Naive thymus-derived CD4-positive, alpha-beta T cell (primary cell): ENCODE data around the gene EDEM1. TPM values are rescaled to one million over a fixed set of nuclear protein-coding genes. Genes with fewer than 3 reads are reported as not detected.

ENCODE experiments used
- ATAC-seq: fragments of 150-1000 bp; cut with Tn5 transposase; 2 replicates; pipeline ENCODE4 v1.10.0; 2021; ENCODE audit warnings: mild to moderate bottlenecking, moderate library complexity
- CTCF ChIA-PET: fragments of 350-600 bp; sonication (Branson Sonifier 250); formaldehyde crosslinking; loops from one replicate; lab custom pipeline; 2021; ENCODE audit warnings: antibody characterized with exemption; lab: Charles Lee
- POLR2A ChIA-PET: fragments of 350-600 bp; sonication (Branson Sonifier 250); formaldehyde crosslinking; loops from one replicate; lab custom pipeline; 2021; ENCODE audit warnings: antibody characterized with exemption, inconsistent platforms; lab: Charles Lee
- DNase-seq, 9 donors: peaks; one replicate each; pipeline versions ENCODE4 v3.0.0 to v3.0.0-alpha.2; 2020 to 2022; ENCODE audit warnings: mixed read lengths in 1 of 9
- H3K27ac ChIP-seq: one replicate; pipeline ENCODE4 v1.7.0; 2013; ENCODE audit warnings: mild to moderate bottlenecking, low read depth, low read length, moderate library complexity
- H3K27me3 ChIP-seq, 2 donors: one replicate each; pipeline ENCODE4 v1.7.0; 2013; ENCODE audit warnings: low read length in 2 of 2, mild to moderate bottlenecking in 2 of 2, moderate library complexity in 2 of 2; ENCODE audit not compliant: control insufficient read depth in 2 of 2, insufficient read depth in 2 of 2
- H3K36me3 ChIP-seq, 3 experiments: 1 replicate in 2 of 3; 2 replicates in 1 of 3; pipeline ENCODE4 v1.7.0; 2013; ENCODE audit warnings: low read length in 3 of 3, mild to moderate bottlenecking in 3 of 3, moderate library complexity in 1 of 3; ENCODE audit not compliant: insufficient read depth in 3 of 3, control insufficient read depth in 2 of 3
- H3K4me1 ChIP-seq, 2 donors: one replicate each; pipeline ENCODE4 v1.7.0; 2013; ENCODE audit warnings: low read length in 2 of 2, mild to moderate bottlenecking in 2 of 2, moderate library complexity in 1 of 2; ENCODE audit not compliant: control insufficient read depth in 2 of 2, insufficient read depth in 2 of 2
- H3K4me3 ChIP-seq: 2 replicates; pipeline ENCODE4 v1.7.0; 2013; ENCODE audit warnings: mild to moderate bottlenecking, low read length
- H3K9me3 ChIP-seq, 3 experiments: 1 replicate in 2 of 3; 2 replicates in 1 of 3; pipeline ENCODE4 v1.7.0; 2013; ENCODE audit warnings: low read length in 3 of 3; ENCODE audit not compliant: control insufficient read depth in 2 of 3
- H3K27ac Mint-ChIP-seq, 9 donors: one replicate each; pipeline ENCODE4 v1.8.0; 2020 to 2022; ENCODE audit warnings: mixed read lengths in 9 of 9, mild to moderate bottlenecking in 8 of 9, moderate library complexity in 5 of 9, inconsistent platforms in 2 of 9
- H3K27me3 Mint-ChIP-seq, 5 donors: one replicate each; pipeline ENCODE4 v1.8.0; 2021 to 2022; ENCODE audit warnings: mixed read lengths in 5 of 5, mild to moderate bottlenecking in 1 of 5
- H3K36me3 Mint-ChIP-seq, 5 donors: one replicate each; pipeline ENCODE4 v1.8.0; 2020 to 2022; ENCODE audit warnings: mixed read lengths in 5 of 5, mild to moderate bottlenecking in 3 of 5, inconsistent platforms in 1 of 5
- H3K4me1 Mint-ChIP-seq, 7 donors: one replicate each; pipeline ENCODE4 v1.8.0; 2020 to 2022; ENCODE audit warnings: mixed read lengths in 7 of 7, mild to moderate bottlenecking in 3 of 7, inconsistent platforms in 1 of 7
- H3K4me3 Mint-ChIP-seq, 10 donors: one replicate each; pipeline ENCODE4 v1.8.0; 2020 to 2022; ENCODE audit warnings: mild to moderate bottlenecking in 10 of 10, mixed read lengths in 10 of 10, moderate library complexity in 6 of 10, inconsistent platforms in 2 of 10
- H3K9me3 Mint-ChIP-seq, 11 donors: one replicate each; pipeline ENCODE4 v1.8.0; 2020 to 2022; ENCODE audit warnings: mixed read lengths in 11 of 11, mild to moderate bottlenecking in 4 of 11, inconsistent platforms in 1 of 11, moderate library complexity in 1 of 11
- intact Hi-C, 2 donors: fragments of 100-400 bp; cut with micrococcal nuclease; formaldehyde crosslinking; loops; one replicate each; pipeline ENCODE4 v1.15.1; 2023
- polyA plus RNA-seq, 2 donors: library from polyadenylated mRNA; unstranded; fragments of 300-500 nt; fragmentation: Illumina TruSeq; gene quantifications; one replicate each; pipeline ENCODE4 v1.2.3, GENCODE V29; 2021
- total RNA-seq, 6 experiments: library from RNA in 5 of 6; stranded (reverse) in 5 of 6; gene quantifications; 1 replicate in 5 of 6; 2 replicates in 1 of 6; pipeline ENCODE4 v1.2.3 and lab custom pipeline; 2021 to 2026

The EDEM1 gene
- total and polyA plus RNA-seq, 7 experiments from 2014 or later, result 41.9 to 138 (median 107) TPM

DNA sequence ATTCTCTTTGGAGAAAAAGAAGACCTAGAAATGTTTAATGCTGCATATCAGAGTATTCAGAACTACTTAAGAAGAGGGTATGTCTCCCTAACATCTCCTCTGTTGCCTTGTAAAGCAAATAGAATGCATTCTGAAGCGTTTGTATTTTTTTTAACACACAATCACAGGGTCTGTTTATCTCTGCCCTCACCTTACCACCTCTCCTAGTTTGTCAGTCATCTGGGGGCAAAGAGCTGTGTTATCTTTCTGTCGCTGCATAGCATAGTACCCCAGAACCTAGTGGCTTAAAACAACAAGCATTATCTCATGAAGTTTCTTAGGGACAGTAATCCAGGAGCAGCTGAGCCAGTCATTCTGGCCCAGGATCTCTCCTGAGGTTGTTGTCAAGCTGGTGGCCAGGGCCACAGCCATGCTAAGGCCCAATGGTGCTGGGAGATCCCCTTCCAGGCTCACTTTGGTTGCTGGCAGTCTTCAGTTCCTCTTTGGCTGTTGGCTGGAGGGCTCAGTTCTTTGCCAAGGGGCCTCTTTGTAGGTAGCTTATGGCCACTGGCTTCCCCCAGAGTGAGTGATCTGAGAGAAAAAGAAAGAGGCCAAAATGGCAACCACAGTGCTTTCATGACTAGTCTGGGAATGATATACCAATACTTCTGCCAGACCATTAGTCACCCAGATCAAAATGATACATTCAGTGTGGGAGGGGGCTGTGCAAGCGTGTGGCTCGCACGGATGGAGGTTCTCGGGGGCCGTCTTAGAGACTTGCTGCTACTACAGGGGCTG lies 17.8 kb downstream of the EDEM1 start:
- CTCF ChIA-PET, result interaction anchor here (0.7 kb wide), 1 partner anchor 13 kb away, joined by 3 read pairs; no protein-coding TSS in a partner anchor
- ATAC-seq, result peak; percentile 27

DNA sequence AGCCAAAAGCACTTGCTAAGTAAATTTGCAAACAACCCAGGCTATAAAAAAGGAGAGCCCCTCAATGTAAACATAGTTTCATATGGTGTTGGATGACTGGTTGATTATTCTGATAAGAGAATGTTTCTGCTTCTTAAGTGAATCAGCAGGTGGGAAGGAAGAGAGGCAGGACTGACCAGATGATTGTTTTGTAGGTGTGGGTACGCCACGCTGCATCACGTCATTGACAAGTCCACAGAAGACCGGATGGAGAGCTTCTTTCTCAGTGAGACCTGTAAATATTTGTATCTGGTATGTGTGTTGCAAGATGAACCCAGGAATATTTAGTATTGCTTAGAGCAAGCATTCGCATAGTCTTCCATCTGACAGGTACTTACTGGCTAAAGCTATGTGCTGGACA lies 23.4 kb downstream of the EDEM1 start:
- Mint-ChIP-seq H3K4me1 (peaks cover 0 to 24% (median 10%) of the 10 kb centered on the region in 7 donors), H3K36me3 (peaks cover 45 to 91% (median 54%) of the 10 kb centered on the region in 5 donors), H3K27ac (peak overlapping the region in 2 of 9 donors; percentile 80 to 81), H3K4me3 (peak overlapping the region in 1 of 10 donors; percentile 9), H3K27me3 (no peaks in the 10 kb centered on the region), H3K9me3 (no peaks in the 10 kb centered on the region)
- H3K4me1 ChIP-seq, result no peaks in the 10 kb centered on the region
- ChIA-PET CTCF (interaction anchor here (1.1 kb wide), 1 partner anchor 39 kb away, joined by 3 read pairs; no protein-coding TSS in a partner anchor), POLR2A (interaction anchor here (1.2 kb wide), 1 partner anchor 22 kb away, joined by 4 read pairs; no protein-coding TSS in a partner anchor)
- H3K36me3 ChIP-seq, result peaks cover 62 to 97% (median 67%) of the 10 kb centered on the region in 3 experiments
- H3K9me3 ChIP-seq, result no peaks in the 10 kb centered on the region
- no peak overlapping the region for H3K4me3 ChIP-seq
- ATAC-seq (no peak), DNase-seq (no peak)
- no peaks in the 10 kb centered on the region for H3K27me3 ChIP-seq
- H3K27ac ChIP-seq, result no peak overlapping the region
- intact Hi-C loops, result no loop called here

More for the DNA sequence above, 17.8 kb downstream of the EDEM1 start:
- Histone ChIP-seq H3K4me3 (no peak overlapping the region), H3K4me1 (peaks cover 0 to 2% of the 10 kb centered on the region in 2 donors), H3K27ac (no peak overlapping the region), H3K36me3 (peaks cover 63 to 90% (median 71%) of the 10 kb centered on the region in 3 experiments), H3K27me3 (no peaks in the 10 kb centered on the region), H3K9me3 (no peaks in the 10 kb centered on the region)
- Mint-ChIP-seq H3K4me3 (no peak overlapping the region), H3K36me3 (peaks cover 22 to 82% (median 50%) of the 10 kb centered on the region in 5 donors), H3K9me3 (no peaks in the 10 kb centered on the region), H3K27ac (peak overlapping the region in 7 of 9 donors; percentile 31 to 80 (median 53)), H3K4me1 (peaks cover 0 to 20% (median 19%) of the 10 kb centered on the region in 7 donors), H3K27me3 (no peaks in the 10 kb centered on the region)
- DNase-seq, result no peak
- POLR2A ChIA-PET, result interaction anchor here (0.6 kb wide), 1 partner anchor 186 kb away, joined by 4 read pairs; no protein-coding TSS in a partner anchor
- intact Hi-C loops, result no loop called here

DNA sequence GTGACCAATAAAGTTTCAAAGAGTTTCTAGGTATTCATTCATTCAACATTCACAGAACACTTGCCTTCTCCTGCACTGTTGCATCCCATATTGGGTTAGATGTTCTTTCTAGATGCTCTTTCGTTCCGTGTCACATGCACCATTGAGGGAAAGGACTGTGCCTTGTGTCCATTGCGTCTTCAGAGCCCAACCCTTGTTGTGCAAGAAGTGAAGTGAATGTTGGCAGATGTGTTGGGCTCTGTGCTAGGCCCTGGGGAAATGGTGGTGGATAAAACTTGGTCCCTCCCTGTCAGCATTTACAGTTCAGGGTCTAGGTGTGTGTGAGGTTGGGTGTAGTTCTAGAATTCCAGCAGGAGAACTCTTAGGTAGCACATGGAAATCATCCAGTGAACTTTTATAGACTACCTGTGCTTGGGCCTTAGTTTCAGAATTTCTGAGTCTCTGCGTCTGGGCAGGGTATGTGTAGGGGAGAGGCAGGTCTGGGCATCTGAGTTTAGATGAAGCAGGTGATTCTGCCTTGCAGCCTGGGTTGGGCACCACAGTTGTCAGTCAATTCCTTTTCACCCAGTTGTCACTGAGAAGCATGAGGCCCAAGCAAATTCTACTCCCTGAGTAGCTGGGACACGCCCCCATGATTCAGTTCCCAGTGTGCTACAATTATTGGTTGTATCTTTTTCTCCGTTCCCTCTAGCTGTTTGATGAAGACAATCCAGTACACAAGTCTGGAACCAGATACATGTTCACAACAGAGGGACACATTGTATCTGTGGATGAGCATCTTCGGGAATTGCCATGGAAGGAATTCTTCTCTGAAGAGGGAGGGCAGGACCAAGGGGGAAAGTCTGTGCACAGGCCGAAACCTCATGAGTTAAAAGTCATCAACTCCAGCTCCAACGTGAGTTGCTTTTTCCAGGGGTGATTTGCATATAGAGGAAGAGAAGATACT lies 25.4 kb downstream of the EDEM1 start:
- H3K4me3 ChIP-seq, result no peak overlapping the region
- intact Hi-C loops, result no loop called here
- CTCF ChIA-PET, result no interaction called here

DNA sequence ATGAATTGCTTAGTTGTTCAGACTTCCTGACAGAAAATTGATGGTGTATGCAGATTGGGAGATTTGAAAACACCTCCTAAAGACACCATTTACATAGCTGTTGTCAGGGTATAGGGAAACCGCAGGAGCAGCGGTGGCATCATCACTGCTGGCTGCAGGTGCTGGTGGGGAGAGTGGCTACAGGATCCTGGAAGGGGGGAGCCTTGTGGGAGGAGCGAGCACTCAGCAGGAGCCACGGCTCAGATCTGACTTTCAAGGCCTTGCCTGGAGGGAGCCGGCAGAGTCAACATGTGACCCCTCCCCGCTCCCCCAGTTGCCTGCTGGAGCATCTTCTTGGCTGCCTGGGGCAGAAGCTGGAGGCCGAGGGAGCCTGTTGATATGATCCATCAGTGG lies 26.1 kb downstream of the EDEM1 start:
- H3K9me3 ChIP-seq, result no peaks in the 10 kb centered on the region
- peak overlapping the region in 8 of 9 donors; percentile 28 to 88 (median 68) for H3K27ac Mint-ChIP-seq
- H3K27me3 ChIP-seq, result no peaks in the 10 kb centered on the region
- ATAC-seq, result no peak
- no peak overlapping the region for H3K4me3 Mint-ChIP-seq
- intact Hi-C loops, result no loop called here
- ChIA-PET POLR2A (no interaction called here), CTCF (no interaction called here)
- peaks cover 52 to 93% (median 61%) of the 10 kb centered on the region in 3 experiments for H3K36me3 ChIP-seq
- H3K27ac ChIP-seq, result no peak overlapping the region
- no peaks in the 10 kb centered on the region for H3K4me1 ChIP-seq
- DNase-seq, result no peak
- H3K9me3 Mint-ChIP-seq, result no peaks in the 10 kb centered on the region
- H3K36me3 Mint-ChIP-seq, result peaks cover 41 to 78% (median 54%) of the 10 kb centered on the region in 5 donors
- H3K27me3 Mint-ChIP-seq, result no peaks in the 10 kb centered on the region
- H3K4me1 Mint-ChIP-seq, result peaks cover 0 to 24% (median 3%) of the 10 kb centered on the region in 7 donors
- H3K4me3 ChIP-seq, result no peak overlapping the region

More for the DNA sequence above, 25.4 kb downstream of the EDEM1 start:
- H3K27ac Mint-ChIP-seq, result peak overlapping the region in 8 of 9 donors; percentile 28 to 88 (median 67)
- H3K9me3 ChIP-seq, result no peaks in the 10 kb centered on the region
- H3K9me3 Mint-ChIP-seq, result no peaks in the 10 kb centered on the region
- ATAC-seq (no peak), DNase-seq (no peak)
- peaks cover 0 to 24% (median 4%) of the 10 kb centered on the region in 7 donors for H3K4me1 Mint-ChIP-seq
- H3K36me3 Mint-ChIP-seq, result peaks cover 47 to 81% (median 56%) of the 10 kb centered on the region in 5 donors
- H3K27me3 Mint-ChIP-seq, result no peaks in the 10 kb centered on the region
- peaks cover 58 to 93% (median 67%) of the 10 kb centered on the region in 3 experiments for H3K36me3 ChIP-seq
- H3K27me3 ChIP-seq, result no peaks in the 10 kb centered on the region
- POLR2A ChIA-PET, result interaction anchor here (0.9 kb wide), 1 partner anchor 26 kb away, joined by 3 read pairs; no protein-coding TSS in a partner anchor
- H3K4me3 Mint-ChIP-seq, result no peak overlapping the region
- no peak overlapping the region for H3K27ac ChIP-seq
- H3K4me1 ChIP-seq, result no peaks in the 10 kb centered on the region

DNA sequence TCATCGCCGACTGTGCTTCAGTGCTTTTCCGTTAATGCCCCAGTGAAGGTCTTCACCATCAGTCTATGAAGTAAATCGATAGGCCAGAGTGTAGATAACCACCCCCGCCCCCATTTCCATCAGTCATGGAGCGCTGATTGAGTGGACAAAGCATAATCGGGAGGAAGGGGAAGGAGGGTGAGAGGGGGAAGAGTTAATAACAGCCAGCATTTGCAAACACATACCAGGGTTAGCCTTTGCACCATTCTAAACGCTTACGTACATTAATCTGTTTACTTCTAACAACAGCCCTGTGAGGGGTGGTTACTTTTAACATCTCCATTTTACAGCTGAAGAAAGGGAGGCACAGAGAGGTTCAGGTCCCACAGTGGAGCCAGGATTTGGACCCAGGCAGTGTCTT lies 26.8 kb downstream of the EDEM1 start:
- H3K27me3 ChIP-seq, result no peaks in the 10 kb centered on the region
- H3K4me3 ChIP-seq, result no peak overlapping the region
- ATAC-seq (no peak), DNase-seq (no peak)
- no peaks in the 10 kb centered on the region for H3K4me1 ChIP-seq
- POLR2A ChIA-PET, result no interaction called here
- CTCF ChIA-PET, result no interaction called here
- H3K9me3 ChIP-seq, result no peaks in the 10 kb centered on the region
- Mint-ChIP-seq H3K27ac (peak overlapping the region in 6 of 9 donors; percentile 21 to 84 (median 66)), H3K36me3 (peaks cover 41 to 73% (median 48%) of the 10 kb centered on the region in 5 donors), H3K27me3 (no peaks in the 10 kb centered on the region), H3K4me1 (peaks cover 0 to 24% (median 6%) of the 10 kb centered on the region in 7 donors), H3K9me3 (no peaks in the 10 kb centered on the region), H3K4me3 (no peak overlapping the region)
- intact Hi-C loops, result no loop called here
- H3K27ac ChIP-seq, result no peak overlapping the region
- peaks cover 47 to 93% (median 55%) of the 10 kb centered on the region in 3 experiments for H3K36me3 ChIP-seq
